NCI-H2196 (cell line): ENCODE measurements around the gene KRT17.
"Not testable (repeated sequence)": the region's sequence is repeated elsewhere in the genome, so short reads cannot be mapped to it uniquely, and the experiment has no call there.

Source experiments
- DNase-seq: peaks from one replicate; lab custom pipeline; 2025; ENCODE audit not compliant: unreplicated experiment; lab: John Stamatoyannopoulos, UW

Gene KRT17

GRCh38 chr17:41654678-41655607, 30.6 kb upstream of the KRT17 start:
- DNase-seq = no peak

- DNase-seq = no peak
Measured at GRCh38 chr17:41653892-41654677, 29.7 kb upstream of the KRT17 start.

DNA sequence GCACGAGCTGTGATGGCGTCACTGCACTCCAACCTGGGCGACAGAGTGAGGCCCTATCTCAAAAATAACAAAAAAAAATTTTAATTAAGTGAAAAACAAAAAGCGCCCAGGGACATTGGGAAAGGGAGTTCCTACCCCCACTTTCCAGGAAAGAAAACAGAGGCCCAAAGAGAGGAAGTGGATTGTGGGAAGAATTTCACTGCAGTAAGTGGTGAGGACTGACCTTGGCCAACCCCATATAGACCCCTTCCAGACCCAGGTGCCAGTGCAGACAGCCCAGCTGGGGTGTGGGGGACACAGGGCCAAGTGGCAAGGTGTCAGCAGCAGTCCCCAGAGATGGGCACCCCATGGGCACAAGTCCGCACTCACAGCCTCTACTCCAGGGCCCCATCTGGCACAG, 29.0 kb upstream of the KRT17 start:
- DNase-seq = no peak

- no peak for DNase-seq
Measured at GRCh38 chr17:41652461-41652970, 28.1 kb upstream of the KRT17 start.

GRCh38 chr17:41651625-41652460, 27.5 kb upstream of the KRT17 start:
- DNase-seq = no peak

GRCh38 chr17:41650794-41651624, 26.6 kb upstream of the KRT17 start:
- DNase-seq = no peak

- no peak for DNase-seq
Measured at GRCh38 chr17:41649923-41650519, 25.6 kb upstream of the KRT17 start.

GRCh38 chr17:41648411-41649195, 24.2 kb upstream of the KRT17 start:
- peak; percentile 66 for DNase-seq

- peak; percentile 60 for DNase-seq
Measured at GRCh38 chr17:41647940-41648410, 23.6 kb upstream of the KRT17 start.

- DNase-seq = no peak
Measured at GRCh38 chr17:41647038-41647813, 22.9 kb upstream of the KRT17 start.

DNA sequence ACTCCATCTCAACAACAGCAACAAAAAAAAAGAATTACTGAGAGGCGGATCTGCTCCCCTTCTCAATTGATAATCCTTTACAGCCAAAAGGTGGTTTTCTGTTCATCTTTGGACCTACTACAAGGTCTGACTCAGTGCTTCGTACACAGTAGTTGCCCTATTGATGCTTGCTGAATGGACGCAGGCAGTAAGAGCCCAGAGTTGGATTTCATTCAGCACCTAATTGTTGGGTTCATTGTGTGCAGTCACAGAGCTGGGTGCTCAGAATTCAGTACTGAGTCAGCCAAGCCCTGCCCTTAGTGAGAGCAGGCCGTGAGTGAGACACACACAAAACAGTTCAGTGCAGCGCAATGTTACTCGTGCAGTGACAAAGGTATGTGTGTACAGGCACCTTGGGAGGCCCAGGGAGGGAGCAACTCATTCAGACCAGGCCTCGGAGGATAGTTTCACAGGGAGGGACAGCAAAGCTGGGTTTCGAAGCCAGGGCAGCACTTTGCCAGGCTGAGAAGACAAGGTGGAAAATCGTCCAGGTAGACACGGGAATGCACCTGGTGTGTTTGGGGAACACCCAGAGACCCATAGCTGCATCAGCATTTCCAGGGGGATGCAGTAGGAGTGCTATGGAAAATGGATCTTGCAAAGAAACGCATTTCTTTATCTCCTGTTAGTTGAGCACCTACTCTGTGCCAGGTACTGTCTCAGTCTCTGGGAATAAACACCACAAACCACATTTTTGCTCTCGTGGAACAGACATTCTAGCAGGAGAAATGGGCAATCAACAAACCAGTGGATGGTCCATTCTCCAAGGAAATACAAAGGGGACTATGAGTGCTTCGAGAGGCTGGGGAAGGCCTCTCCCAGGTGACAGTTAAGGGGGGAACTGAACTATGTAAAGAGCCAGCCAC, 18.1 kb upstream of the KRT17 start:
- no peak for DNase-seq

DNA sequence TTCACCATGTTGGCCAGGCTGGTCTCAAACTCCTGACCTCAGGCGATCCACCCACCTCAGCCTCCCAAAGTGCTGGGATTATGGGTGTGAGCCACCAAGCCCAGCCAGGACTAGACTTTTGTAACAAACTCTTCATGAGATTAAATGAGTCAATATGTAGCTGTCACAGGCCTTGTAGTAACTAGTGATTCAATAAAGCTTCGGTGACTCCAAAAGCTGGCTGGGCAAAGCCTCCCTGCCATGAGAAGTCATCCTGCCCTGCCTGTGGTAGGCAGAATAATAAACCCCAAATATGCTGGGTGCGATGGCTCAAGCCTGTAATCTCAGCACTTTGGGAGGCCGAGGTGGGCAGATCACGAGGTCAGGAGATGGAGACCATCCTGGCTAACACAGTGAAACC, 16.2 kb upstream of the KRT17 start:
- DNase-seq = not testable (repeated sequence)

- no peak for DNase-seq
Measured at GRCh38 chr17:41639492-41640473, 15.4 kb upstream of the KRT17 start.

DNA sequence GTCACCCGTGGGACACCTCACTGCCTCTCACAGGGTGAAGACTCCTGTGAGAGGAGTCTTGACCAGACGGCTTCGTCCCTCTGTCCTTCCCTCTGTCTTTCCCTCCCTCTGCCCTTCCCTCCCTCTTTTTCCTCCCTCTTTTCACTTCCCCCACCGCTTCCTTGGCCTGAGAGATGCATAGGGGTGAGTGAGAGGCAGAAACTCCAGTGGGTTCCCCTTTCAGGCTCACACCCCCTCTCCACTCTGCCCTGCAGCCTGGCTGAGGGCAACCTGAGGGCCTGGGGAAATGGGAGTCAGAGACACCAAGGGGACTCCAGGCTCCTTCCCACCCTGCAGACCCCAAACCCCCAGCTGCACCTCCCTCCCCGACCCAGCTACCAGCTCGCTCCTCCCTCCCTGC, 14.6 kb upstream of the KRT17 start:
- DNase-seq = no peak

DNA sequence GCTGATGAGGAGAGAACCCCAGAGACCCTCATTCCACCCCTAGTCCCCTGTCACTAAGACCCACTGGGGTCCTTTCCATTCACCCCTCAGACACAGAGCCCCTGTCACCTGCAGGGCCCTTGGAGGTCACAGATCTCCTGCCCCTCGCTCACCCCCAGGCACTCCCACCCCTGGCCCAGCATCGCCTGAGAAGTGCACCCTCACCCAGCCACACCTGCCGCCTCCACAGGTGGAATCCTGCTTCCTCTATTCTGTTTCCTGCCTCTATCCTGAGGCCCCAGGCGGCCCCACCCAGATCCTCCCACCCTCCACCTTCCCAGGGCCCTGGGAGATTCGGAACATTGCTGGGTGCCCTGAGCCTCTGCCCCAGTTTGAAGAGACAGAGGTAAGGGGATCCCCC, 13.8 kb upstream of the KRT17 start:
- no peak for DNase-seq

DNA sequence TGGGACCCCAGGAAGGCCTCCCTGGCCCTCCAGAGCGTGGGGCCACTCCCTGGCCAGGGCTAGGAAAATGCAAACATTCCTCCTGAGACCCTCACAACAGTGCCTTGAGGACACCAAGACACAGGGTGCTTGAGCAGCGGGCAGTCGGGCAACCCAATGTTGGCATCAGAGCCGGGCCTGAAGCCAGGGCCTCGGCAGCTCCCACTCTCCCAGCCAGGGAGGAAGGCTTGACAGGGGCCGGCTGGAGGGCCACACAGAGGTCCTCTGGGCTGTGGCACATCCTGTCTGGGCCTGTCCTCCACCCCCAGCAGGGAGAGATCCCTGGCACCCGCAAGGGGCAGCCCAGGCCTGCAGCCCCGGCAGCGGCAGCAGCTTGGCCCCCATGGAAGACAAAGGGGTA, 12.3 kb upstream of the KRT17 start:
- no peak for DNase-seq
